Measurements from ENCODE around the gene ASIC4.
A peak's percentile ranks its signal among the peaks of the same experiment; 100 is the strongest.

ASIC4 gene

DNA sequence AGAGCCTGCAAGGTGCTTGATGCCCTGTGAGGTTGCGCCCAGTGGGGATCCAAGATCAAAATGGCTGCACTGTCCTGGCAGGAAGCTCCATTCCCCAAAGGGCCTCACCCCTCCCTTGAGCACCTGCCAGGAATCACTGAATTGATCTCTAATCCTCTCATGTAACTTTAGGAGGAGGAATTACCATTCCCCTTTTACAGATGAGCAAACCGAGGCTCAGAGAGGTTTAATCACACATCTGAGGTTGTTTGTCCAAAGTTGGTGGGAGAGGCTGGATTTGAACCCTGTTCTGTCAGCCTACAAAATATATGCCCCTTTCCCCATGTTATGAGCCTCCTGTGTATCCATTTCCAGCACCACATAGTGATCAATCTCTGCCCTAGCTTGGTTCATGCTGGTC is 10.5 kb downstream of the ASIC4 start:
- H3K4me3 ChIP-seq (ENCODE audit: low read length), result no peak overlapping the region
- no peak for DNase-seq (ENCODE audit: low read depth)
- TF ChIP-seq, protein P1, sequence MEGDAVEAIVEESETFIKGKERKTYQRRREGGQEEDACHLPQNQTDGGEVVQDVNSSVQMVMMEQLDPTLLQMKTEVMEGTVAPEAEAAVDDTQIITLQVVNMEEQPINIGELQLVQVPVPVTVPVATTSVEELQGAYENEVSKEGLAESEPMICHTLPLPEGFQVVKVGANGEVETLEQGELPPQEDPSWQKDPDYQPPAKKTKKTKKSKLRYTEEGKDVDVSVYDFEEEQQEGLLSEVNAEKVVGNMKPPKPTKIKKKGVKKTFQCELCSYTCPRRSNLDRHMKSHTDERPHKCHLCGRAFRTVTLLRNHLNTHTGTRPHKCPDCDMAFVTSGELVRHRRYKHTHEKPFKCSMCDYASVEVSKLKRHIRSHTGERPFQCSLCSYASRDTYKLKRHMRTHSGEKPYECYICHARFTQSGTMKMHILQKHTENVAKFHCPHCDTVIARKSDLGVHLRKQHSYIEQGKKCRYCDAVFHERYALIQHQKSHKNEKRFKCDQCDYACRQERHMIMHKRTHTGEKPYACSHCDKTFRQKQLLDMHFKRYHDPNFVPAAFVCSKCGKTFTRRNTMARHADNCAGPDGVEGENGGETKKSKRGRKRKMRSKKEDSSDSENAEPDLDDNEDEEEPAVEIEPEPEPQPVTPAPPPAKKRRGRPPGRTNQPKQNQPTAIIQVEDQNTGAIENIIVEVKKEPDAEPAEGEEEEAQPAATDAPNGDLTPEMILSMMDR (conservative IDR thresholded peaks at IDR 0.05; ENCODE audit: low read depth, low read length), result no peak

DNA sequence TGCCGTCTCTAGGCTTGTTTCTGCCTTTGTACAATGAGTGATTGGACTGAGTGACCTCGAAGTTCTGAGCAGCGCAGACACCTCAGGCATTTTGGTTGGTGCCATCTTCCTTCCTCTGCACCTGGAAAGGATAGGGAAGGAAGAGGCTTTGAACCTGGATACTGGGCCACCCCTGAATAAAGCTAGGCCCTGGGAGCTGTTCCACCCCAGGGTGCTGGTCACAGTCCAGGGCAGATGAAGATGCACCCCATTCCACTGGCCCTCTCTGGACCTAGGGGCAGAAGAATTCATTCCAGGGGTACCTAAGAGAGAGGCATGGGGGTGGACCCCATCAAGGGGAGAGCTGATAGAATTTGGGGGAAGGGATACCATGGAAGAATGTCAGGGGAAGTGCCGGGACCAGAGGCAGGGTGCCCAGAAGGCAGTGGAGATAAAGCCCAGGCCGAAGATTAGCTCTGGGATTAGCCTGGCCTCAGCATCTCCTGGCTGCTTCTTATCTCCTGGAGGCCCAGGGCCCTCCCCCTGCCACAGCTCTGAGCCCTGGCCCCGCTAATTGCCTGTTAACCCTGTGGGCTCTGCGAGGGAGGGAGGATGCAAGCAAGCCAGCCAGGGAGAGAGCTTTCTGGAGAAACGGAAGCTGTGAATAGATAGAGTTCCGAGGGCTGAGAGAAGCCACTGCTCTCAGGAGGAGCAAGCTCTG is 11.4 kb downstream of the ASIC4 start:
- TF ChIP-seq, protein P1 (conservative IDR thresholded peaks at IDR 0.05; ENCODE audit: low read depth, low read length), result no peak
- H3K4me3 ChIP-seq (ENCODE audit: low read length), result no peak overlapping the region
- no peak for DNase-seq (ENCODE audit: low read depth)

DNA sequence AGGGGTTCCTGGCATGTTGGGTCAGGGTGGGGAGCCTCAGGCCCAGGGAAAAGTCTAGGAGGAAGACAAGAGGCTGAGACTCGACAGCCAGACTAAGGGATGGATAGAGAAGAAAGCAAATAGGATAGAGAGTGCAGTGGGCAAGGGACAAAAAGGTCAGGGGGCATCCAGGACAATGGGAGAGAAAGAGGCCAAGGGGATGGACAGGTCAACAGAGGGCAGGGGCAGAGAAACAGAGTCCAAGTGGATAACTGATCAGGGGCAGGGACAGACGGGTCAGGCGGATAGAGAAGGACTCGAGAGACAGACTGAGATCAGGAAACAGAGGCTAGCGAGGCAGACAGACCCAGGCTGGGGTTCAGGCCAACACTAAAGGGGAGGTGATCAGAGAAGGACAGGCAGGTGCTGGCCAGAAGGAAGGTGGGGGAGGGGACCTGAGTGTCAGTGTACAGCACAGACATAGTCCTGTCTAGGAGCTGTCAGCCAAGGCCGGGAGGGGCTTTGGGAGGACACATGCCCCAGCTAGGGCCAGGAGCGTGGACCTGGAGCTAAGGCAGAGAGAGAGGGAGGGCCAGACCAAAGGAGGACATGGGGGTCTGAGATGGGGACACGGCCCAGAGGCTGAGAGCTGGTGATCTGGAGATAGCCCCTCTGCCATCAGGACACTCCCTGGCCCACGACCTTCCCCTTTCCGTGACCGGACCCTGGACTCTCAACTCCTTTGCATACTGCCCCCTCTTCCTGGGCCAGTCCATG is 12.2 kb downstream of the ASIC4 start:
- no peak for DNase-seq (ENCODE audit: low read depth)
- TF ChIP-seq, protein P1 (conservative IDR thresholded peaks at IDR 0.05; ENCODE audit: low read depth, low read length), result no peak
- no peak overlapping the region for H3K4me3 ChIP-seq (ENCODE audit: low read length)

DNA sequence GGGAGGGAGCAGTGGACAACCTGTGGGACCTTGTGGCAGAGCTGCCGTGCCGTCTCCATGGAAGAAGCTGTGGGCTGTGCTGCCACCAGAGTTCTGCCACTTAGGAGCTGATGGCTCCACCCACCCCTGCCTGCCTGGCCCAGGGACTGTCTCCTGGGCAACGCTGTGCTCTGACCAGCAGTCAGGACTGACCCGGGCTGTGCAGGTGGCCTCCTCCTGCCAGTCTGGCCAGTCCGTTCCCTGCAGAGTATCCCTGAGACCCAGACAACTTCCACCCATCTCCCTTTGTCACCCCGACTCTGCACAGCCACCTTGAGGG is 12.8 kb downstream of the ASIC4 start:
- no peak overlapping the region for H3K4me3 ChIP-seq (ENCODE audit: low read length)
- TF ChIP-seq, protein P1 (conservative IDR thresholded peaks at IDR 0.05; ENCODE audit: low read depth, low read length), result no peak
- DNase-seq (ENCODE audit: low read depth), result no peak

DNA sequence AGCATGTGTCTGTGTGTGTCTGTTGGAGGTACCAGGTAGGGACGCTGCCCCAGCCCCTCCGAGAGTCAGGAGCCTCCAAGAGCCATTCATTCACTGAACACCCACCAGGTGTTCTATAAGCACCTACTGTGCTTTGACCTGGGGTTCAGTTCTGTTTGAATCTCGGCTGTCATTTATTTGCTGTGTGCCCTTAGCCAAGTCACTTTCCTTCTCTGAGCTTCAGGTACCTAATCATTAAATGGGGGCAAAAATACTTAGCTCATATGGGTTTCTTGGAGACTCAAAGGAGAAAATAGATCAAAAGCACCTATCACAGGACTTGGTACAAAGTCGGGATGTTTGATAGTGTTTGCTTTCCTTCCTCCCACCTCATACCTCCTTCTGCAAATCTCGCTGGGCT is 13.2 kb downstream of the ASIC4 start:
- no peak for DNase-seq (ENCODE audit: low read depth)
- H3K4me3 ChIP-seq (ENCODE audit: low read length), result no peak overlapping the region
- TF ChIP-seq, protein P1 (conservative IDR thresholded peaks at IDR 0.05; ENCODE audit: low read depth, low read length), result no peak

DNA sequence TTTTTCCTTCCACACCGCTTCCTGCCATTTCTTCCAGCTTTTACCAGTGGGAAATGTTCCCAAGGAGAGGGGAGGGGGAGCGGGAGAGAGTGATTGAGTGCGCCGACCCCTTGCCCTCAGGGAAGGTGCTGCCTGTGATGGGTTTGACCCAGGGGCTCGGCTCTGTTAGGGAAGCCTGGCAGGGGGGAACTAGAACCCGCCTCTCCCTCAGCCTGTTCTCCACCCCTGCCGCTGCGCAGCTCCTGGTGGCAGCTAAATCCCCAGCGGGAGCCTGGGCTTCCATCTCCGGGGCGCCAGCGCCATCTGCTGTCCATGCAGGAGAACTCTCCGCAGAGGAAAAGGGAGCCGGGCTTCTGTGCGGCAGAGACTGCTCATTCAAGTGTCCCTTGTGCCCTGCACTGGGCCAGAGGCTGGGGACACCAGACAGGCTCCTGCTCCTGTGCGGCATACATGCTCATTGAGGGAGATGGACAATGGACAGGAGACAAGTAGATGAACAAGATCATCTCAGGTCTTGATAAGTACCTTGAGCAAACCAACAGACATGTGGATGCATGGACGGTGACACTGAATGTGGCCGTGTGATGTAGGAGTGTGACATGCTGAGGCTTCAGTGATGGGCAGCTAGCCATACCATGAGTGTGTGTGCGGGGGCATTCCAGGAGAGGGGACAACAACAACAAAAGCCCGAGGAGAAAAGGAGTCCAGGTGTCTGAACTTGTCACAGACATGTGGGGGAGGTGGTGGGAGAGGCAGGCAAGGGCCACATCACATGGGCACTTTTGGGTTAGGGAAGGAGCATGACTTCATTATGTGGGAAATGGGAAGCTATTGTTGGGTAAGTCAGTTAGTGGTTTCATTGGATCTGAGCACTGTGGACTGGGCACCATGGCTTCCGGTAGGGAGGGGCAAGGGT is 16.0 kb downstream of the ASIC4 start:
- peak overlapping the region; percentile 18 for H3K4me3 ChIP-seq (ENCODE audit: low read length)
- no peak for DNase-seq (ENCODE audit: low read depth)
- TF ChIP-seq, protein P1 (conservative IDR thresholded peaks at IDR 0.05; ENCODE audit: low read depth, low read length), result peak; percentile 94
